Urinary bladder (tissue), 4 donors: ENCODE data around the gene SH3BP5. TPM values are rescaled to one million over a fixed set of nuclear protein-coding genes. Genes with fewer than 3 reads are reported as not detected.

Experiments
- DNase-seq: peaks from one replicate; pipeline ENCODE4 v3.0.0-alpha.2; 2015; ENCODE audit errors: extremely low spot score
- H3K27ac ChIP-seq: one replicate; pipeline ENCODE4 v1.5.1; 2013; ENCODE audit warnings: low read depth, mild to moderate bottlenecking, moderate library complexity
- H3K36me3 ChIP-seq: one replicate; pipeline ENCODE4 v1.6.1; 2013; ENCODE audit warnings: mild to moderate bottlenecking, moderate library complexity; ENCODE audit not compliant: insufficient read depth
- H3K4me1 ChIP-seq: one replicate; pipeline ENCODE4 v1.6.1; 2013; ENCODE audit warnings: mild to moderate bottlenecking, moderate library complexity; ENCODE audit not compliant: insufficient read depth
- H3K4me3 ChIP-seq: one replicate; pipeline ENCODE4 v1.5.1; 2013; ENCODE audit warnings: low read depth, low read length
- WGBS: extraction: QIAGEN DNeasy Blood & Tissue Kit; methylation state at CpG from one replicate; pipeline ENCODE4 v1.1.7; 2013; 5-methylcytosine and 5-hydroxymethylcytosine counted together
- polyA plus RNA-seq: library from polyadenylated mRNA; stranded (reverse); fragments of 200-250 nt; gene quantifications from one replicate; pipeline ENCODE4 v1.2.3, GENCODE V29; 2013
- total RNA-seq: library from RNA; depleted of rRNA; stranded (reverse); fragments of >200 nt; gene quantifications from one replicate; pipeline ENCODE4 v1.2.3, GENCODE V29; 2014
- donor health status: healthy with polysubstance abuse.
- donor health status: healthy.

SH3BP5 gene
- total and polyA plus RNA-seq, 2 donors = 44.8 to 55.6 TPM

DNA sequence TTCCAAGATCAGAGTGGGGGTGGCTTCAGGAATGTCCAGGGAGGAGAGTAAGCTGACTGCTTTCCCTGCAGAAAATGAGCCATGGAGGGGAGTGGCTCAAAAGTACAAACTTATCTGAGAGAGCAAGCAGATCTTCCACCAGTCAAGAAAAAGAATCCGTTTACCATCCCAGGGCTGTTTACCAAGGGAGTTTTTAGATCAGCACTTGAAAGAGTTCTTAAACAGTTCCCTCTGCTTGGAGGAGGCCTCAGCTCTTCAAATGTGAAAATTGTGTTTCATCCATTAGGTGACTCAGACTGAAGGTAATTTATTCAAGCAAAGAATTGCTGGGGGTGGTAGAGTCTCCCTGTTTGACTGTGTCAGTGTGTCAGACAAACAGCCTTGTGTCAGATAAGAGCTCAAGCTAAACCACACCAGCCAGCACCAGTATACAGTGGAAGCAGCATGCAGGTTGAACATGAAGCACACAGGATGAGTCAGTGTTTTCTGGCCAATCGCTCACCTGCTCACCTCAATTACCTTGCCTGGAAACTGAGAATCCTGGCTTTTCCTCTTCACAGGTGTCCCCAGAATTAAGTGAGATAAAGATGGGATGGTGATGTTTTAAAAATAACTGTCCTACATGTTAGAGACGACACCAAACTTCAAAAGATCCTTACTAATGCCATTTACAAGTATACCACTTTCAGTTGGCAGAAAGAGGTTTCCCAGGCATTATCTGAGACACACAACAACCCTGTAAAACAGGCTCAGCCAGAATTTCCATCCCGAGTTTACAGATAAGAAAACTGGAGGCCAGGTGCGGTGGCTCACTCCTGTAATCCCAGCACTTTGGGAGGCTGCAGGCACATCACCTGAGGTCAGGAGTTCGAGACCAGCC lies 21.7 kb downstream of the SH3BP5 start:
- no peak overlapping the region for H3K4me3 ChIP-seq
- no peaks in the 10 kb centered on the region for H3K36me3 ChIP-seq
- peaks cover 1% of the 10 kb centered on the region for H3K4me1 ChIP-seq
- no peak overlapping the region for H3K27ac ChIP-seq
- 65% methylated on average over 6 of the region's 6 CpGs for WGBS
- DNase-seq = no peak

DNA sequence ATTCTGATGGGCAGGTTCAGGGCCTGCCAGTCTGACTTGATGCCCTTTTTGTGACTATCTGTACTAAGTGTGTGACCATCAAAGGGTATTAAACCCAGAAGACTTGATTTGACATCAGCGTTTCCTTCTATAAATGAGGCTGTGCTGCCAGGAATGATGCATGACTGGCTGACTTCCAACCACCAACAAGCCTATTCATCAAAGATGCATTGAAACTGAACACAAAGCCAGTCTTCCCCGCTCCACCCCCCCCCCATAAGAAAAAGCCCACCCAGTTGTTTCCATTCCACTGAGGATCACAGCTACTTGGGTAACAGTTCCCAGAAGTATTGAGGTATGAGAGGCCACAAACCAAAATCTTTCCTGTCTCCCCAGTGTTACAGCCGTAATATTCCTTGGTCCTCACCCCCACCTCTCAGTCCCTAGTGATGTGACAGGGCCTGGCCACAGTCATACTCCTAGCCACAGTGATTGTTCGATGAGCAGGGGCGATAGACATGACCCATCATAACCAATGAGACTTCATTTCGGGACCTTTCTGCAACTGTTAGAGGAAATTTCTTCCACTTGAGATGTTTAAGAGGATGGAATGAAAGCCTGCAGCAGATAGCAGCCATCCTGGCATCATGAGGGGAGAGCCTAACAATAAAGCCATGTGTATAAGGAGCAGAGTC lies 22.6 kb downstream of the SH3BP5 start:
- Histone ChIP-seq H3K4me1 (peaks cover 1% of the 10 kb centered on the region), H3K36me3 (no peaks in the 10 kb centered on the region), H3K4me3 (no peak overlapping the region), H3K27ac (peak overlapping the region; percentile 14)
- no peak for DNase-seq
- WGBS = 77% methylated on average over 6 of the region's 6 CpGs

DNA sequence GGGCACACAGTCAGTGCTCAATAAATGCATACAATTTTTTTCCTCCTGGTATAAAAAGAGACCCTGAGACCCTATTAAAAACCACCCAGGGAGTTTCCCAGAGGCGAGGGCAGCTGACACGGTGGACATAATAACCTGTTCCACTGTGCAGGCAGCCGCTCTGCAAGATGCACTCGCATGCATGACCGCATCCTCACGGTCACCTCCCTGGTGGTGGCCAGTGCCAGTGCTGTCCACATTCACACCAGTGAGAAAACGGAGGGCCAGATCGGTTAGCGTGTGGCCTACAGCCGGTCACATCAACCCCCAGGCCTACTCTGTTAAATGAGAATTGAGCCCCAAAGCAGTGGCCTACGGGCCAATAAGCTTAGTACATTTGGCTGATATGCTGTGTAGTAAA lies 24.8 kb downstream of the SH3BP5 start:
- DNase-seq = no peak
- Histone ChIP-seq H3K27ac (no peak overlapping the region), H3K4me1 (peaks cover 1% of the 10 kb centered on the region), H3K36me3 (no peaks in the 10 kb centered on the region), H3K4me3 (no peak overlapping the region)
- 95% methylated on average over 11 of the region's 11 CpGs for WGBS

DNA sequence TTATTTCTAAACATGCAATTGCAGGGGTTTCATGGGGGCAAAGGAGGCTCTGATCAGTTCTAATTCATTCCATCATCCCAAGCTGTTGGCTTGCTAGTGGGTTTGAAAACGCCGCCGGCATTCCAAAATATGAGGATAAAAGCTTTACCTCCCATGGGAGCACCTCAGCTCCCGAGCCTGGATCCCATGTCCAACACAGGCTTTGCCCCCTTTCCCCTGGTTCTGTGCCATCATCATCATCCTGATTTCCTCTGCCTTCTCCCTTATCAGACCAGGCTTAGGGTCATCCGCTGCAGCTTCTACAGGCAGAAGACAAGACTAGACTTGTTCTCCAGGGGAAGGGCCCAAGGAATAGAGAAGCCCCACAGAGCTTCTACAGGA lies 25.4 kb downstream of the SH3BP5 start:
- Histone ChIP-seq H3K4me1 (peaks cover 1% of the 10 kb centered on the region), H3K4me3 (no peak overlapping the region), H3K36me3 (no peaks in the 10 kb centered on the region), H3K27ac (no peak overlapping the region)
- no peak for DNase-seq
- WGBS = 91% methylated on average over 5 of the region's 5 CpGs

DNA sequence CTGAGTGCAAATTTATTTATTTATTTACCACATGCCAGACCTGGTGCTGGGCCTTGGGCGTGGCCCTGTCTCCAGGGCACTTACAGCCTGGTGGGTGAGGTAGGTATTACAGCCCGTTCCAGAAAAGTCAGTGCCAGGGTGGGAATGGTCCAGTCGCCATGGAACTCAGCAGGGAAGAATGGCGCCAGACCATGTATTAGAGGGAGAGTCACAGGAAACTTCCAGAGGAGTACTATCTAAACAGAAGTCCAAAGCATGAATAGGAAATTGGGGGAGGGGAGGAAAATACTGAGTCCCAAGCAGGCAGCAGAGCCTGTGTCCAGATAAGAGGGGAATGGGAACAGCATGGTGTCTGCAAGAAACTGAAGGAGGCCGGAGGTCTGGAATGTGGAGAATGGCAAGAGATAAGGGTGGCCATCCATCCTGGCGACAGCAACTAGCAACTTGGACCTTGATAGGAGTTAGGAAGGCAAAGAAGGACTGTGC lies 27.0 kb downstream of the SH3BP5 start:
- Histone ChIP-seq H3K4me1 (no peaks in the 10 kb centered on the region), H3K4me3 (no peak overlapping the region), H3K36me3 (no peaks in the 10 kb centered on the region), H3K27ac (no peak overlapping the region)
- DNase-seq = no peak
- WGBS = 73% methylated on average over 6 of the region's 6 CpGs

DNA sequence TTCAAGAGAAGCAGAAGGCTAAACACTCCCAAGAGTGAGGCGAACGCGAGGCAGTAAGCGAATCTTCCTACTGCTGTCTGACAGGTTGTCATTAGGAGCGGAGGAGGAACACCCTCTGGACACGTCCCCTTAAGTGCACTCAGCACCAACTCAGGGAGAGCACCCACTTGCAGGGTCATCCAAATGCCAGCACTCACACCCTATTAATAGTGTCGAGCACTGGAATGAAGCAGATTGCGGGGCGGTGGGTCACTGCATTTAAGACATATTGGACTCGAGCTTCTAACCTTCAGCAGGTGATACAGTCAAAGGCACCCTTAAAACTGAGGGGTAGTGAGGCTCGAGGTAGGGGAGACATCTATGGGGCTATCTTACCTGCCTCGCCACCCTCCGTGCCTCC lies 28.7 kb downstream of the SH3BP5 start:
- WGBS = 95% methylated on average over 13 of the region's 13 CpGs
- no peak overlapping the region for H3K27ac ChIP-seq
- no peaks in the 10 kb centered on the region for H3K4me1 ChIP-seq
- DNase-seq = no peak
- no peaks in the 10 kb centered on the region for H3K36me3 ChIP-seq
- no peak overlapping the region for H3K4me3 ChIP-seq

DNA sequence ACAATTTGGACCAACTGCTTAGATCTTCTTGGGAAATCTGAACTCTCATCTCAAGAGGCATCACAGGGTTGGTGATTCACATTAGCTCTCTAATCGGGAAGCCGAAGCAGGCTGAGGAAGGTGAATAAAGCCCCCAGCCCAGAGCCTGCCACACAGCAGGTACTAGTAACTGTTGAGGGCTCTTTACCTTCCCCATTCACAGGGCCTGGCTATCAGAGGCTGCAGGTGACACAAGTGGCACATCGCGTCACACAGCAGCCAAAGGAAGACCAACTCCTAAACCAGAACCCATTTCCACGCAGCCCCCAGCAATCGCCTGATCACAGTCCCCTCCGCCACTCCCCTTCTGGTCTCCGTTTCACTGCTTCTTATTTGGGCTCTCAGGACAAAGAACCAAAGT lies 29.2 kb downstream of the SH3BP5 start:
- 90% methylated on average over 8 of the region's 8 CpGs for WGBS
- H3K4me3 ChIP-seq = no peak overlapping the region
- no peaks in the 10 kb centered on the region for H3K36me3 ChIP-seq
- no peak for DNase-seq
- H3K27ac ChIP-seq = no peak overlapping the region
- no peaks in the 10 kb centered on the region for H3K4me1 ChIP-seq

DNA sequence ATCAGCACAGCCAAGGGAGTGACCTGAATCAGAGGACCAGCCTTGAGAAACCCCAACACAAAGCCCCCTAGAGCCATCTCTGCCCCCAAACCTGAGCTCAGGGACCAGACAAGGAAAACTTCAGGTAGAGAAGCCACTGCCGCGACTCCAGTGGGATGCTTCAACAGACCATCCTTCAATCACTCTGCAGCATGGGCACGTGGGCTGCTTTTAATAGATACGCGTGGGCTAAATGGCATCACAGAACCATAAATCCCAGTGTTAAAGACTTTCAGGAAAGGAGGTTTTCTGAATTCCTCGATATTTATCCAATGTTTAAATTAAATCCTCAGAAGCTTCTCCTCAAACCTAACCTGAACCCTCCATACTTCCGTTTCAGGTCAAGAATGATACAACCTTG lies 30.6 kb downstream of the SH3BP5 start:
- Histone ChIP-seq H3K27ac (no peak overlapping the region), H3K4me3 (no peak overlapping the region), H3K4me1 (no peaks in the 10 kb centered on the region), H3K36me3 (no peaks in the 10 kb centered on the region)
- no peak for DNase-seq
- 96% methylated on average over 7 of the region's 7 CpGs for WGBS

DNA sequence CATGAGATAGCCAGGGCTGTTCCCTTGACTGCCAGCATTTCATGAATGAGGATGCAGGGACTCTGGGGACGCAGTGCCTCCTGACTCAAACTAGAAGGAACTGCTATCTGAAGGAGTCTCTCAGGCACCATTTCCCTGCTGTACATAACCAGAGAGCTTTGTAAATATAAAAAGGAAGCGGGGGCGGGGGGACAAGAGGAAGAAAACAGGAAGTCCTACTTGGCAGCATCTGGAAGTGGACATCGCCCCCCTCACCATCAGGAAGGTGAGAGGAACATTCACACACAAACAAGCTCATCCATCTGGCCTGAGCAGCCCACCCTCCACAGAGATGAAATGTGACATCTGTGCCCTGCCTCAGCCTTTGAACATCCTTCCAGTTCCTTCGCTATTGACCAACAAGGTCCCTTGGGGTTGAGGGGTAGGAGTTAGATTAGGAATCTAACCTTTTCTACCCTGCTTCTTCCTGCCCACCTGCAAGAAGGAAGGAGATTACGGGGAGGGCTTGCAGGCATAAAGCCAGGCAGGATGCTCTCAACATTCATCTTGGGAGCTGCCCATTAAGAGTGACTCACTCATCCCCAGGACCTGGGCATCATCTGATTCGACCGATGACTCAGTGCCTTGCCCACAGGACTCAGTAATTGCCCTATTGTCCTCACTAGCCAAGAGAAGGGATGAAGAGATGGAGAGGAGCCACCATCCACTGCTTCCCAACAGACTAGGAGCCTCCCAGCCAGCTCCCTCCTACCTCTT lies 31.9 kb downstream of the SH3BP5 start:
- Histone ChIP-seq H3K36me3 (no peaks in the 10 kb centered on the region), H3K27ac (no peak overlapping the region), H3K4me1 (no peaks in the 10 kb centered on the region), H3K4me3 (no peak overlapping the region)
- WGBS = 69% methylated on average over 8 of the region's 8 CpGs
- no peak for DNase-seq

DNA sequence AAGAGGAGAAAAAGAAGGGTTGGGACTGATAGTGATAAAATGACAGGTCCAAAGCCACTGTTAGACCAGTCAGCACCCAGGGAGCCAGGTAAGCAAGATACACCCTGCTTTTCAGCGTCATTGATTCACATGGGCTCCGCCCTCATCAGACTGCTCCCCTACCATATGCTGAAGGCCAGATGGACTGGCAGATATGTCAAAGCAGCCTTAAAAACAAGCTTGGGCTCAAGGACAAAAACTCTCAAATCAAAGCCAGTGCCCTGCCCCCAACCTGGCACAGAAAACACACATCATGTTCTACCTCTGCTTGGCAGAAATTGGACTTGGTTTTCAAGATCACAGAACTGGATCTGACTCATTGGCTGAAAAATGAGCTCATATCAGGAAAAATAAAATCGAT lies 33.4 kb downstream of the SH3BP5 start:
- Histone ChIP-seq H3K36me3 (no peaks in the 10 kb centered on the region), H3K4me3 (no peak overlapping the region), H3K4me1 (no peaks in the 10 kb centered on the region), H3K27ac (no peak overlapping the region)
- WGBS = 84% methylated on average over 3 of the region's 3 CpGs
- DNase-seq = no peak

DNA sequence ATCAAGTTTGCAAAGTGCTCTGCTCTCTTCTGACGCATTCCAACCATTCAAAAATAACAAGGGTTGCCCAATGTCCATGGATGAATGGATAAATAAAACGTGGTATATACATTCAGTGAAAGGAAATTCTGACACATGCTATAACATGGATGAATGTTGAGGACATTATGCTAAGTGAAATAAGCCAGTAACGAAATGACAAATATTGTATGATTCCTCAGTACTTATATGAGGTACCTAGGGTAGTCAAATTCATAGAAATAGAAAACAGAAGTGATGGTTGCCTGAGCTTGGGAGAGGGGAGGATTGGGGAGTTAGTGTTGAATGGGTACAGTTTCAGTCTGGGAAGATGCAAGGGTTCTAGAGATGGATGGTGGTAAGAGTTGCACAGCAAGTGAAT lies 33.9 kb downstream of the SH3BP5 start:
- Histone ChIP-seq H3K36me3 (no peaks in the 10 kb centered on the region), H3K4me1 (no peaks in the 10 kb centered on the region), H3K4me3 (no peak overlapping the region), H3K27ac (no peak overlapping the region)
- DNase-seq = no peak
- WGBS = 87% methylated on average over 3 of the region's 3 CpGs

DNA sequence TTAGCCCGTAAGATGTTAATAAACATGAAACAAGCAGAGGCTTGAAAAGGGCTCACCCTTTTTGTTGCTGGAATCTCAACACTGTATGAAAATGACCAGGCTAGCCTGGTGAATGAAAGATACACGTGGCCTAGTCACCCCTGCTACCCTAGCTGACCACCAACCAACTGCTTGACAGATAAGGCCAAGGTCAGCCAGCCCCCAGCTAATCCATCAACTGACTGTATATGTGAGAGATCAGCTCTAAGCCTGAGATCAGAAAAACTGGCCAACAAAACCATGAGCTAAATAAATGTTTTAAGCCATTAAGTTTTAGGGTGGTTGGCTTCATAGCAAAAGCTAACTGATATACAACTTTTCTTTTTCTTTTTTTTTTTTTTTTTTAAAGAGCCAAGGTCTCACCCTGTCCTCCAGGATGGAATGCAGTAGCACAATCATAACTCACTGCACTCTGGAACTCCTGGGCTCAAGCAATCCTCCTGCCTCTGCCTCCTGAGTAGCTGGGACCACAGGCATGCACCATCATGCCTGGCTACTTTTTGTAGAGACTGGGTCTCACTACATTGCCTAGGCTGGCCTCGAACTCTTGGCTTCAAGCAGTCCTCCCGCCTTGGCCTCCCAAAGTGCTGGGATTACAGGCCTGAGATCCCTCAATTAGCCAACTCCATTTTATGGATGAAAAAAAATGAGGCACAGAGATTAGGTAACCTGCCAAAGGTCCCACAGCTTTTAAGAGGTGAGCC lies 34.6 kb downstream of the SH3BP5 start:
- DNase-seq = no peak
- H3K4me1 ChIP-seq = no peaks in the 10 kb centered on the region
- H3K27ac ChIP-seq = no peak overlapping the region
- H3K36me3 ChIP-seq = no peaks in the 10 kb centered on the region
- H3K4me3 ChIP-seq = no peak overlapping the region
- 65% methylated on average over 4 of the region's 4 CpGs for WGBS

DNA sequence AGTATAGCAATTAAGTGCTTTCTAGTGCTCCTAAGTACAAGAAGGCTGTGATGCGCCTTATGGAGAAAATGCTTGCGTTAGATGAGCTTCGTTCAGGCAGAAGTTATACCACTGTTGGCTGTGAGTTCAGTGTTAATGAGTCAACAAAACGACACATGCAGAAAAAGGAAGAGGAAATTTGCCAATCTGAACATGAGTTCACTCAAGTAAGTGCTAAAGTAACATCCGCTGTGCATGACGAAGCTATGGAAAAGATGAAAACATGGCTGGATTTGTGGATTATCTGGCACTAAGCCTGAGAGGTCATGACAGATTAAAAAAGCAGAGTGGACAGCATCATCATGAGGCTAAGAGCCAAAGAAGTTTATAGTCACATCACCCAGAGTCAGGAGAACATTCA lies 36.9 kb downstream of the SH3BP5 start:
- WGBS = 69% methylated on average over 6 of the region's 6 CpGs

More for the DNA sequence above, 36.9 kb downstream of the SH3BP5 start:
- no peak for DNase-seq
- H3K4me1 ChIP-seq = no peaks in the 10 kb centered on the region
- no peak overlapping the region for H3K4me3 ChIP-seq
- no peak overlapping the region for H3K27ac ChIP-seq
- no peaks in the 10 kb centered on the region for H3K36me3 ChIP-seq
